SKM-1 treated with dmso at 0.1 percent for 144 hours (cell line): ENCODE results near the gene PSMD8.

Experiments used
- DNase-seq: peaks from one replicate; lab custom pipeline; 2025; ENCODE audit not compliant: unreplicated experiment; lab: John Stamatoyannopoulos, UW

The PSMD8 gene

GRCh38 chr19:38386971-38387549 lies 12.7 kb downstream of the PSMD8 start:
- no peak for DNase-seq

- DNase-seq: peak; percentile 60
Observed at GRCh38 chr19:38387550-38388348, 13.4 kb downstream of the PSMD8 start, which contains the start of gene GGN. GGN (minus strand) TSS chr19:38388034; CDS start chr19:38387261, 773 bp downstream.

DNA sequence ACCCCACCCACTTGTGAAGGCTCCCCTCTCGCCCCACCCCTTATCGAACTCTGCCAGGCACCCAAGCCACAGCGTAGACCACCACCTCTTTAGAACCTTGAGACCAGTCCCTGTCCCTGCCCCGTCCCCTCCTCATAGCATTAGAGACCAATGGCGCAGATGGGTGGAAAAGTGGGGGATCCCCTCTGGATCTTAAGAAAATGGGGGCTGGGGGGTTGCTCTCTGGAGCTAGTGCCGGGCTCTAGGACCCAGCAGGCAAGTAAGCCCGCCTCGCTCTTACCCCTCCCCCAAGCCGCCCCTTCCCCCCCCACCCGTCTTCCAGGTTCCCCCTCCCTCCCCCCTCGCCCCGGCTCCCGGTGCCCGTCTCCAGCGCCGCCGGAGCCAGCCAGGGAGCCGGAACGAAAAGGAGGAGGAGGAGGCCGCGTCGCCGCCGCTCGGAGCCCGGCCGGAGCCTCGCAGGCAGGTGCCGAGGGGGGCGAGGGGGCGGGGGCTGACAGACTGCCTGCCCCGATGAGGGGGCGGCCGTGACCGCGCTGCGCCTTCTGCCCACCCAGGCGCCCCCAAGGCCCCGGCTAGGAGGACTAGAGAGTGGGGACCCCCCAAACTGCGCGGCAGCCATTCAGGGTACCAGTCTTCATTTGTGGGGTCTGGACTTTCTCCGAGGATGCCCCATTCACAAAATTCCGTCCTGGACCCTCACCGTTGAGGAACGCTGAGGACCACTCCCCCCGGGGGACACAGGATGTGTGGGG lies 14.2 kb downstream of the PSMD8 start, which contains the start of gene SPRED3:
Gene SPRED3 (plus strand): TSS at position 349 of the 752 bp plus-strand sequence. CDS start 1,606 bp downstream, outside the sequence.
- DNase-seq: no peak

DNA sequence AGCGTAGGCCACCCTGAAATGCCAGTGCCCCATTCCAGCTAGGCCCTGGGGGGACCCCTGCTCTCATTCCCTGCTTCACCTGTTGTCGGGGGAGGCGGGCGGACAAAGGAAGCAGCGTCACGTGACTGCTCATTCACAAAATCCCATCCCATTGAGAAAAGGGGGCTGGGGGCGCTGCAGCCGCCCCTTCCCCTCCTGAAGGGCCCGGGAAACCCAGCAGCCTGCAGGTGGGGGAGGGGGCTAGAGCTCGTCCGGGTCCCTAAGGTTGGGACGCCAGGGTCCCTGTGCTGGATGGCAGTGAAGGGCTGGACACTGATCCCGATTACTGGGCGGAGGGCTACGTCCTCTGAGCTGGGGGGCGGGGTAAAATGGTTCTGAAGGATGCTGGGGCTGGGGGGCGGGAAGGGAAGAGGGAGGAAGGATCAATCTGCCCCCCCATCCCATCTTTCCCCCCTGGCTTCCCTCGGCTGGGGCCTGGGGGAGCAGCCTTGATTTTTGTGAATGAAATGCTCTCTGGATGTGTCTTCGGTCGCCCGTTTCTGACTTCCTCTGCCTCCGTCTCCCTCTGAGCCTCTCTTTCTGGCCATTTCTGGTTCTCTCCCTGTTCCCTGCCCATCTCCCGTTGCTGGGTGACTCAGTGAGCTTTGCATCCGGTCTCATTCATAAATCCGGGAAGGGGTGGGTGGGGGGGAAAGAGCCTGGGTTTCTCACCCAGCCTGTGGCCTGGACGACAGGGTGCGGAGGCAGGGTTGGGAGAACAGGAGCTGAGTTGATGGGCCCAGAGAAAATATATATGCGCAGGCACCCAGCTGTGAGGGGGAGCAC lies 14.9 kb downstream of the PSMD8 start:
- DNase-seq: no peak

GRCh38 chr19:38389957-38390924 lies 15.9 kb downstream of the PSMD8 start:
- DNase-seq: no peak

DNA sequence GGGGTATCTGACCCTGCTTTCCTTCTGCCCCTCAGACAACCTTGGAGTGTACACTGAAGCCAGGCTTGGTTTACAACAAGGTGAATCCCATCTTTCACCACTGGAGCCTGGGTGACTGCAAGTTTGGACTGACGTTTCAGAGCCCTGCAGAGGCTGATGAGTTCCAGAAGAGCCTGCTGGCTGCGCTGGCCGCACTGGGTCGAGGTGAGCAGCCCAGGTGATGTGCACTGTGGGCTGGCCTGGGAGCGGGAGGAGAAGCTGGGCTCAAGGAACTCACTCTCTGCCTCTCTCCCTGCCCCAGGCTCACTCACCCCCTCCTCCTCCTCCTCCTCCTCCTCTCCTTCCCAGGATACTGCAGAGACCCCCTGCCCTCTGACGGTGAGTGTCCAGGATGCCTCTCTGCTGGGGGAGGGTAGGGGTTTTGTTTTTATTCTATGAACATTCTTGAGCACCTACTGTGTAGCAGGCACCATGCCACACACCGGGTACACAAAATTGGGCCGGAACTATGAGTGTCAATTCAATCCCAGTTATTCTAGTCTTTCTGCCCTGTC lies 17.6 kb downstream of the PSMD8 start:
- DNase-seq: no peak

DNA sequence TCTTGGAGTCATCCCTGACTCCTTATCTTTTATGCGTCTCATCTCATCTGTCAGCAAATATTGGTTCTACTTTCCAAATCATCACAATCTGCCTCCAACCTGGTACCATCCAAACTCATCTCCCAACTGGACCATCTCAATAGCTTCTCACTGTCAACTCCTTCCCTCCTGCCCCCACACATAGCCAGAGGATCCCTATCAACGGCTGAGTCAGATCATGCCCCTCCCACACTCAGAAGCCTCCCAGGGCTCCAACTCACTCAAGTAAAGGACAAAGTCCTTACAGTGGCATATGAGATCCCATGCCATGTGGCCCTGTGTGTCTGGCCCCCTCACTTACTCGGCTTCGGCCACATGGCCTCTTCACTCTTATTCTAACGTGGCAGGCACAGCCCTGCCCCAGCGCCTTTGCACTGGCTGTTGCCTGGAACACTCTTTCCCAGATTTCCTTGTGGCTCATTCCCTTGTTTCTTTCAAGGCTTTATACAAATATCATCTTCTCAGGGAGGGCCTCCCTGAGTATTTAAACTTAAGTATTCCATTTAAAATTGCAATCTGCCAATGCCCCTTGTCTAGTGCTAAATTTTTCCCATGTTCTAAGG lies 18.4 kb downstream of the PSMD8 start:
- no peak for DNase-seq

DNA sequence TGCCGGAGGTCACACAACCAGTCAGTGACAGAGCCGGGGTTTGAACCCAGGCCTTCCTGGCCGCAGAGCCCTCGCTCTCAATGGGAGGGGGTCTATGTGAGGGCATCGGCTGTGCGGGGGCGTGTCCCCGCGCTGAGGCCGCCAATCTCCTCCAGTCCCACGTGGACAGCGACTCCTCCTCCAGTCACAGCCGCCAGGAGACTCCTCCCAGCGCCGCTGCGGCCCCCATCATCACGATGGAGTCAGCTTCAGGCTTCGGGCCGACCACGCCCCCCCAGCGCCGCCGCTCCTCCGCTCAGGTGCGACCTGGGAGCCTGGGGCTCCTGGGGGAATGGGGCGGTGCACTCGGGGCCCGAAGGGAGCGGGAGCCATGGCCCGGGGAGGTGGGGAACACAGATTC lies 20.1 kb downstream of the PSMD8 start:
- DNase-seq: no peak

- DNase-seq: no peak
Observed at GRCh38 chr19:38395381-38396114, 21.2 kb downstream of the PSMD8 start.

DNA sequence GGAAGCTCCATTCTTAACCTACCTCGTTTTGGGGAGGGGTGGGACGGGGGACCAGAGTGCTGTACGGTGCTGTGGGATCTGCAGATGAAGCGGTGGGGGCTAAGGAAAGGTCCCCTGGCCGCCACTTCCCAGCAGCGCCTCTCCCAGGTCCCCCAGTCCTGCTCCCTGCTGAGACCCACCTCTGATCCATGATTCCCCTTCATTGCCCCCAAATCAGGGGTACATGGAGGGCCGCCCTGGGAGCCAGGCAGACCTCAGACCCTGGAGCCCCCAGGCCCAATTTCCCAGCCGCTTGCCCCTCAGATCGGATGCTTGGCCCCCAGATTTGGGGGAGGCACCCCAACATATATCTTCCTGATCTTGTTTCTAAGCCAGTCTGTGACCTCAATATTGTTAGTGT lies 24.7 kb downstream of the PSMD8 start:
- no peak for DNase-seq

- no peak for DNase-seq
Observed at GRCh38 chr19:38399537-38399936, 25.2 kb downstream of the PSMD8 start.

DNA sequence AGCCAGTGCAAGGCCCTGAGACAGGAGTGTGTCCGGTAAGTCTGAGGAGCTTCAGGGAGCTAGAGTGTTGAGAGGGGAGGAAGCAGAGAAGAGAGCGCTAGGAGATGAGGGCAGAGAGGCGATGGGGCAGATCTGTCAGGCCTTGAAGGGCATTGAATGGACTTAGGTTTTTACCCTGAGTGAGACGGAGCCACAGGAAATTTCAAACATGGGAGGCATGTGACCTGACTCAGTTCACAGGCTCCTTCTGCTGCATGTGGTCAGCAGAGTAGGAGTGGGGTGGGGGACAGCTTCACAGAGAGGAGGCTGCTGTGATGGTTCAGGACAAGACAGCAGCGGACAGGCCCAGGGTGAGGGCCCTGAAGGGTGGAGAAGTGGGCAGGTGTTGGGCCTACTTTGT lies 26.0 kb downstream of the PSMD8 start:
- DNase-seq: no peak

DNA sequence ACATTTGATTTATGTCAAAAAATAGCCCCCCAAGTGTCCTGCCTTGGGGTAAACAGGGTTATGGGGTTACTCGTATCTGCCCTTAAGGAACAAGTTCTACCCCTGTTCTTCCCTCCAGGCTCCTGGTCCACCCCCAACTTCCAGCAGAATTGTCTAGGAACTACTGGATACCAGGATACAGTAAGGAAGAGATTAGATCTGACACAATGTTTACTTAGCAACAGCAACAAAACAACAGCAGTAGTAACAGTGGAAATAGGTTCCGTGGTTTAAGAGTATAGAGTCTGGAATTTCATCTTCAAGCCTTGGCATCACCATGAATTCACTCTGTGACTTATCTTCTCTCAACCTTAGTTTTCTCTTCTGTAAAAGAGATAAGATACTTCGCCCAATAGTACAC lies 26.8 kb downstream of the PSMD8 start:
- DNase-seq: no peak

DNA sequence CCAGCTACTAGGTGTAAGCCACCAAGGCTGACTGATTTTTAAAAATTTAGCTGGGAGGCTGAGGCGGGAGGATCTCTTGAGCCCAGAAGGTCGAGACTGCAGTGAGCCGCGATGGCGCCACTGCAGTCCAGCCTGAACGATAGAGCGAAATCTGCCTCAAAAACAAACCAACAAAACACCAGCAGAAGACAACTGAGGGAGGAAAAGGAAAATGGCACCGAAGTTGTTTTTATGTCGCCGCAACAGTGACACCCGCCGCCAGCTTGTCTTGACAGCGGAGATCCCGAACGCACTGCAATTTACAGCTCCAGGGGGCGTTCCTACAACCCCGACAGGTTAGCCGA lies 28.2 kb downstream of the PSMD8 start:
- no peak for DNase-seq

GRCh38 chr19:38402967-38403674 lies 28.8 kb downstream of the PSMD8 start, which contains the start of gene FAM98C:
FAM98C (plus strand) TSS chr19:38403093; CDS start chr19:38403154, 61 bp downstream.
- DNase-seq: peak; percentile 93

DNA sequence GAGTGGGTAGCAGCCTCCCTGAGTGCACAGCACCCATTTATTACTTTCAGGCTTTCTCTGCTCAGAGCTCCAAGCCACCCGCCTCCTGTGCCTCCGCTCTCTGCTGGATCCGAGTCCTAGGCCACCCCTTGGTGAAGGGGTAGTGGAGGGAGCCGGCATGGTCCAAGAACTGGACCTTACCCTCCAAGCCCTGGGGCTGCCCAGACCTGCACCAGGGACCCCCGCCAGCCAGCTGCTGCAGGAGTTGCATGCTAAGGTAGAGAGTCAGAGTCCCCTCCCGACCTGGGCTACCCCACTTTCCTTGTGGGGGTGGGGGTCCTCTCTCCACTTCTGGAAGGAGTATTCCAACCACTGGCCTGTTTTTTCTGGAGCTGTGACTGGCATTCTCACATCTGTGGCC lies 30.5 kb downstream of the PSMD8 start:
- DNase-seq: no peak

DNA sequence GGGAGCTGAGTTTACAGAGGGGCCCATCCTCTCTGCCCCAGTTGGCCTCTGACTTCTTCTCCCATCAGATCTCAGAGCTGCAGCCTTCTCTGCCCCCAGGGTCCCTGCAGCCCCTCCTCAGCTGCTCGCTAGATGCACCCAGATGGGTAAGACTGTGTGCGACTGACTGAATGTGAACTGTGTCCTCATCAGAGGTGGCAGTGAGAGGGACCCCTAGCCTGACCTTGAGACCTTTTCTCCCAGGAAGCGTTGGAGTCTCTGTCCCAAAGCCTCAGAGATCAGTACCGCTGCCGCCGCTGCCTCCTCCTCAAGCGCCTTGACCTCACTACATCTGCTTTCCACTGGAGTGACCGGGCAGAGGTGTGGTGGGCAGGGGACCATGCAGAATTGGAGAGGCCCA lies 30.9 kb downstream of the PSMD8 start:
- DNase-seq: no peak

GRCh38 chr19:38409631-38410133 lies 35.3 kb downstream of the PSMD8 start:
- no peak for DNase-seq
